ENCODE measurements around the gene LONP2.

Gene LONP2

DNA sequence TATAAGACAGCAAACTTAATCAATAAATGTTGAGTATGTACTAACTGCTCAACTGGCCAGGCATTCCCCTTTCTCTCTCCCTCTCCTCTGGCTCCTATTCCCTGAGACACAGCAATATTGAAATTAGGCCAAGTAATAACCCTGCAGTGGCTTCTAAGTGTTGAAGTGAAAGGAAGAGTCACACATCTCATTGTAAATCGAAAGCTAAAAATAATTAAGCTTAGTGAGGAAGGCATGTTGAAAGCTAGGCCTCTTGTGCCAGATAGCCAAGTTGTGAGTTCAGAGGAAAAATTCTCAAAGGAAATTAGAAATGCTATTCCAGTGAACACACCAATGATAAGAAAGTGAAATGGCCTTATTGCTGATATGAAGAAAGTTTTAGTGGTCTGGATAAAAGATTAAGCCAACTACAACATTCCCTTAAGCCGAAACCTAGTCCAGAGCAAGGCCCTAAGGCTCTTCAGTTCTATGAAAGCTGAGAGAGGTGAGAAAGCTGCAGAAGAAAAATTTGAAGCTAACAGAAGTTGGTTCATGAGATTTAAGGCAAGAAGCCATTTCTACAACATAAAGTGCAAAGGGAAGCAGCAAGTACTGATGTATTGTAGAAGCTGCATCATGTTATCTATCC lies 38.6 kb downstream of the LONP2 start:
- DNase-seq (ENCODE audit: low read depth), result no peak
- H3K4me3 ChIP-seq (ENCODE audit: control insufficient read depth, low read depth, low read length), result no peak overlapping the region
- TF ChIP-seq, protein P1, sequence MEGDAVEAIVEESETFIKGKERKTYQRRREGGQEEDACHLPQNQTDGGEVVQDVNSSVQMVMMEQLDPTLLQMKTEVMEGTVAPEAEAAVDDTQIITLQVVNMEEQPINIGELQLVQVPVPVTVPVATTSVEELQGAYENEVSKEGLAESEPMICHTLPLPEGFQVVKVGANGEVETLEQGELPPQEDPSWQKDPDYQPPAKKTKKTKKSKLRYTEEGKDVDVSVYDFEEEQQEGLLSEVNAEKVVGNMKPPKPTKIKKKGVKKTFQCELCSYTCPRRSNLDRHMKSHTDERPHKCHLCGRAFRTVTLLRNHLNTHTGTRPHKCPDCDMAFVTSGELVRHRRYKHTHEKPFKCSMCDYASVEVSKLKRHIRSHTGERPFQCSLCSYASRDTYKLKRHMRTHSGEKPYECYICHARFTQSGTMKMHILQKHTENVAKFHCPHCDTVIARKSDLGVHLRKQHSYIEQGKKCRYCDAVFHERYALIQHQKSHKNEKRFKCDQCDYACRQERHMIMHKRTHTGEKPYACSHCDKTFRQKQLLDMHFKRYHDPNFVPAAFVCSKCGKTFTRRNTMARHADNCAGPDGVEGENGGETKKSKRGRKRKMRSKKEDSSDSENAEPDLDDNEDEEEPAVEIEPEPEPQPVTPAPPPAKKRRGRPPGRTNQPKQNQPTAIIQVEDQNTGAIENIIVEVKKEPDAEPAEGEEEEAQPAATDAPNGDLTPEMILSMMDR (IDR thresholded peaks at IDR 0.05; ENCODE audit: control insufficient read depth, insufficient read depth, low read depth, low read length, missing control alignments), result no peak

DNA sequence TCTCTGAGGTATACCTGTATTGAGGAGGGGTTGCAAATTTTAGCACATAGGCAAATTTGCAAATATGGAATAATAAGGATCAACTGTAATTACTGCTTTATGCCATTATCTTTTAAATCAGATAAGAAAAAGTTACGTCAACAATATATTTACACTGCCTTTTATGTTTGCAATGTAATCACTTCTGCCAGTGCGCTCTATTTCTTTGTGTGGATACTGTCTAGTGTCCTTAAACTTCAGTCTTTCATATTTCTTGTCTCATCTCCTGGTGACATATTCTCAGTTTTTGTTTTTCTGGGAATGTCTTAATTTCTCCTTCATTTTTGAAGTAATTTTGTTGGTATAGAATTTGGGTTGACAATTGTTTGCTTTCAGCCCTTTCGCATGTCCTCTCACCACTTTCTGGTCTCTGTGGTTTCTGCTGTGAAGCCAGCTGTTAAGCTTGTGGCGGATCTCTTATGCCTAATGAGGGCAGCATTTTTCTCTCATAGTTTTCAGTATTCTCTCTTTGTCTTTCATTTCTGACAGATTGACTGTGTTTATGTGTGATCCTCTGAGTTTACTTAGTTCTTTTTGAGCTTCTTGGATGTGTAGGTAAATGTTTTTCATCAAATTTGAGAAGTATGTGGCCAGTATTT lies 40.8 kb downstream of the LONP2 start:
- no peak for DNase-seq (ENCODE audit: low read depth)
- TF ChIP-seq, protein P1 (IDR thresholded peaks at IDR 0.05; ENCODE audit: control insufficient read depth, insufficient read depth, low read depth, low read length, missing control alignments), result no peak
- no peak overlapping the region for H3K4me3 ChIP-seq (ENCODE audit: control insufficient read depth, low read depth, low read length)

- H3K4me3 ChIP-seq (ENCODE audit: control insufficient read depth, low read depth, low read length), result no peak overlapping the region
- TF ChIP-seq, protein P1 (IDR thresholded peaks at IDR 0.05; ENCODE audit: control insufficient read depth, insufficient read depth, low read depth, low read length, missing control alignments), result no peak
- no peak for DNase-seq (ENCODE audit: low read depth)
Observed at GRCh38 chr16:48287239-48287638, 43.1 kb downstream of the LONP2 start.

GRCh38 chr16:48291303-48291702 lies 47.2 kb downstream of the LONP2 start:
- no peak overlapping the region for H3K4me3 ChIP-seq (ENCODE audit: control insufficient read depth, low read depth, low read length)
- TF ChIP-seq, protein P1 (IDR thresholded peaks at IDR 0.05; ENCODE audit: control insufficient read depth, insufficient read depth, low read depth, low read length, missing control alignments), result no peak
- no peak for DNase-seq (ENCODE audit: low read depth)

GRCh38 chr16:48291754-48292153 lies 47.7 kb downstream of the LONP2 start:
- H3K4me3 ChIP-seq (ENCODE audit: control insufficient read depth, low read depth, low read length), result no peak overlapping the region
- no peak for DNase-seq (ENCODE audit: low read depth)
- TF ChIP-seq, protein P1 (IDR thresholded peaks at IDR 0.05; ENCODE audit: control insufficient read depth, insufficient read depth, low read depth, low read length, missing control alignments), result no peak

GRCh38 chr16:48292452-48292851 lies 48.4 kb downstream of the LONP2 start:
- TF ChIP-seq, protein P1 (IDR thresholded peaks at IDR 0.05; ENCODE audit: control insufficient read depth, insufficient read depth, low read depth, low read length, missing control alignments), result no peak
- H3K4me3 ChIP-seq (ENCODE audit: control insufficient read depth, low read depth, low read length), result no peak overlapping the region
- DNase-seq (ENCODE audit: low read depth), result no peak

Measured in AG09309 (cell line).